Diencephalon (tissue), 1 donor: ENCODE data around the gene NDUFA13. TPM values are rescaled to one million over a fixed set of nuclear protein-coding genes. Genes with fewer than 3 reads are reported as not detected.

Experiments used
- total RNA-seq: library from RNA; depleted of rRNA; stranded (reverse); fragments of >200 nt; gene quantifications from one replicate; pipeline ENCODE4 v1.2.3, GENCODE V29; 2014

The NDUFA13 gene
- total RNA-seq, result 155 TPM

GRCh38 chr19:19515642-19516519 lies at the start of gene NDUFA13:
NDUFA13 (plus strand) TSS chr19:19516225; CDS start chr19:19516239, 14 bp downstream.

DNA sequence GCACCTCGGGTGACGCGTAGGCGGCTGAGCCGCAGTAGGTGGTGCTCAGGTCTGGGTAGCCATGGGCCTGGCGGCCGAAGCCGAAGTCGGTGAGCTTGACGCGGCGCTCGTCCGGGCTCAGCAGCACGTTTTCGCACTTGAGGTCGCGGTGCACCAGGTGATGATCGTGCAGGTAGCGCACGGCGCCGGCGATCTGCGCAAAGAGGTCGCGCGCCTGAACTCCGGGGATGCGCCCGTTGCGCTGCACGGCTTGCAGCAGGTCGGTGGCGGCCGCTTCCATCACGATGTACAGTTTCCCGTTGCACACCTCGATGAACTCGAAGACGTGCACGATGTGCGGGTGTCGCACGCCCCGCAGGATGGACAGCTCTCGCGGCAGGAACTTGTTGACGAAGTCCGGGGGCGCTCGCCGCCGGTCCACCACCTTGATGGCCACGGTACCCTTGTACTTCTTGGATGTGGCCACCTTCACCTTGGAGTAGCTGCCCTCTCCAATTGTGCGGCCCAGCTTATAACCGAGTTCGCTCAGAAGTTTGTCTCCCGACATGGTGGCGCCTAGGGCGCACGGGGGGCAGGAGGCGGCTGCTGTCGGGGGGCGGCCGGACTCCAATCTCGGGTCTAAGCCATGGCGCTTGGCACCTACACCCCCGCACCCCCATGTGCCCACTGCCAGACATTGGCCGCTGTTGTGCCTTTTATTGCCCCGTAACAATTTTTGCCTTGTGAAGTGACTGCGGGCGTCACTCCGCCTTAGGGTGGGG lies 964 bp upstream of the NDUFA13 start, which contains the start of gene TSSK6:
TSSK6 (minus strand) TSS at position 668 of the 761 bp plus-strand sequence; CDS start at position 547, 121 bp downstream.

GRCh38 chr19:19528721-19529490 lies 12.9 kb downstream of the NDUFA13 start, which contains the start of gene YJEFN3:
YJEFN3 (plus strand) TSS chr19:19528911; CDS start chr19:19528933, 22 bp downstream.

DNA sequence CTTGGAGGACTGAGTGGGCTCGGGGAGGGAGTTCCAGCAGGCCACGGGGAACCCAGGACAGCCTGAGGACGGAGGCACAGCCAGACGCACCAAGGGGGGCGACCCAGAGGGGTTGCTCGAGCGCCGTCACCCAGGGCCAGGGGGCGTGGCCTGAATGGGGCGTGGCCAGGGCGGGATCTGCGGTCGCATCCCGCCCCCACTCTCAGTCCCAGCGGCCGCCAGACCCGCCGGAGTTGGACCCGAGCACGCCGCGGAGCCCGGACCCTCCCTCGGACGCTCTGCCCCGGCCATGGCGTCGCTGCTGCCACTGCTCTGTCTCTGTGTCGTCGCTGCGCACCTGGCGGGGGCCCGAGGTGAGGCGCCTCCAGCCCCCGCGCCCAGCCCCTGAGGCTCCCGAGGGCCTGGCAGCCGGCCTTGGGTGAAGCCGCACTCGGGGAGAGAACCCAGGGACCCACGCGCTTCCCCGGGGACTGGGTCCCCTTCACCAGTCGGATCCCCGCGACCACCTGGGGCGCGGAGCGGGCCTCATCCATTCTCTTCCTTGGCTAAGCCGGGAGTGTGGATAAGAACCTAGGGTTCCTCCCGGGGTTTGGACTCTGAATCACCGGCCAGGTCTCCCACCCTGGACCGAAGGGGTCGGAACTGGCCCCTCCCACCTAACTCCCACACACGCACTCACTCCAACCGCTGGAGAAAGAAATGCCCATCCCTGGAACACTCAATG lies 22.2 kb downstream of the NDUFA13 start, which contains the start of gene CILP2:
CILP2 (plus strand) TSS at position 205 of the 724 bp plus-strand sequence; CDS start at position 290, 85 bp downstream.

Other genes with a start within 250 kb of the NDUFA13 start
- gene TM6SF2, start 242.9 kb upstream of the NDUFA13 start, total RNA-seq, result 0.46 TPM
- gene SUGP1, start 195.7 kb upstream of the NDUFA13 start, total RNA-seq, result 26.8 TPM
- gene MAU2, start 195.4 kb upstream of the NDUFA13 start, total RNA-seq, result 34.1 TPM
- 16.1 TPM for gene GATAD2A, start 110.5 kb upstream of the NDUFA13 start, total RNA-seq
- 1.2 TPM for gene TSSK6, start 677 bp upstream of the NDUFA13 start, total RNA-seq
- 11.1 TPM for gene YJEFN3, start 12.7 kb downstream of the NDUFA13 start, total RNA-seq
- 1.8 TPM for gene CILP2, start 22.0 kb downstream of the NDUFA13 start, total RNA-seq
- 10.6 TPM for gene PBX4, start 102.5 kb downstream of the NDUFA13 start, total RNA-seq
- gene LPAR2, start 112.0 kb downstream of the NDUFA13 start, total RNA-seq, result 16.1 TPM
- 16.8 TPM for gene GMIP, start 127.4 kb downstream of the NDUFA13 start, total RNA-seq
- 25.4 TPM for gene ATP13A1, start 147.5 kb downstream of the NDUFA13 start, total RNA-seq
- gene ZNF101, start 152.6 kb downstream of the NDUFA13 start, total RNA-seq, result 9.2 TPM
- gene ZNF14, start 216.9 kb downstream of the NDUFA13 start, total RNA-seq, result 28.4 TPM